Testis (tissue), 2 donors: ENCODE measurements around the gene FGF19.

Source experiments
- POLR2A ChIP-seq: fragments of 450-650 bp; IDR thresholded peaks from one replicate; pipeline ENCODE4 v1.6.1; 2017; ENCODE audit warnings: antibody characterized with exemption, mild to moderate bottlenecking, moderate library complexity
- TF ChIP-seq, protein P1 (sequence below), 3 experiments: fragments of 450-650 bp in 2 of 3; fragments of 200-600 bp in 1 of 3; sonication (generic) in 1 of 3; IDR thresholded peaks; one replicate each; pipeline ENCODE4 v1.5.1; 2016 to 2019; ENCODE audit warnings: antibody characterized with exemption in 3 of 3, mild to moderate bottlenecking in 2 of 3, moderate library complexity in 1 of 3

DNA sequence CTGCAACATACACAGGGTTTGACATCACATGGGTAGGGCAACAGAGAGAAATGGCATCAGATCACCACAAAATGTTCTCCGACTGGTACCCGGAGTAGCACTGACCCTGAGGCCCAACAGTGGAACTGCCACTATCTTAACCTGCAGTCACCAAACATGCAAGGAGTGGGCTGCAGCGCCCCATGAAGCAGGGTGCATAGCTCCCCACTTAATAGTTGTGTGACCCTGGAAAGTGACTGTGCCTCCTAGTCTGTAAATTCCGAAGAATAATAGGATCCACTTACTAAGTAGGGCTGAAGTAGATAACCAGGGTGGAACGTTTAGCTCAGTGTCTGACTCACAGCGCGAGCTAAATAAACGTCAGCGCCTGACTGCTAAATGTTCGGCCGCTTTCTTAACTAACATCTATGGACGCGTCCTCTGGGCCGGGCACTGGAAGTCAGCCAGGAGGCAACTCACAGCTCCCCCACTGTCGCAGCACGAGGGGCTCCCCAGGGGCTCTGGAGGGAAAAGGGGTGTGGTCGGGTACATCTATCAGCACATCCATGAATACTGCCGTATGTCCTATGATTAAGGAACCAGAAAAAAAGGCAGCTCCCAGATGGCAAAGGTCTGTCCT is 29.4 kb downstream of the FGF19 start:
- TF ChIP-seq POLR2A: no peak
- TF ChIP-seq, protein P1, sequence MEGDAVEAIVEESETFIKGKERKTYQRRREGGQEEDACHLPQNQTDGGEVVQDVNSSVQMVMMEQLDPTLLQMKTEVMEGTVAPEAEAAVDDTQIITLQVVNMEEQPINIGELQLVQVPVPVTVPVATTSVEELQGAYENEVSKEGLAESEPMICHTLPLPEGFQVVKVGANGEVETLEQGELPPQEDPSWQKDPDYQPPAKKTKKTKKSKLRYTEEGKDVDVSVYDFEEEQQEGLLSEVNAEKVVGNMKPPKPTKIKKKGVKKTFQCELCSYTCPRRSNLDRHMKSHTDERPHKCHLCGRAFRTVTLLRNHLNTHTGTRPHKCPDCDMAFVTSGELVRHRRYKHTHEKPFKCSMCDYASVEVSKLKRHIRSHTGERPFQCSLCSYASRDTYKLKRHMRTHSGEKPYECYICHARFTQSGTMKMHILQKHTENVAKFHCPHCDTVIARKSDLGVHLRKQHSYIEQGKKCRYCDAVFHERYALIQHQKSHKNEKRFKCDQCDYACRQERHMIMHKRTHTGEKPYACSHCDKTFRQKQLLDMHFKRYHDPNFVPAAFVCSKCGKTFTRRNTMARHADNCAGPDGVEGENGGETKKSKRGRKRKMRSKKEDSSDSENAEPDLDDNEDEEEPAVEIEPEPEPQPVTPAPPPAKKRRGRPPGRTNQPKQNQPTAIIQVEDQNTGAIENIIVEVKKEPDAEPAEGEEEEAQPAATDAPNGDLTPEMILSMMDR (IDR thresholded peaks at IDR 0.05): no peak
